ENCODE data around the gene AICDA.

Gene AICDA

DNA sequence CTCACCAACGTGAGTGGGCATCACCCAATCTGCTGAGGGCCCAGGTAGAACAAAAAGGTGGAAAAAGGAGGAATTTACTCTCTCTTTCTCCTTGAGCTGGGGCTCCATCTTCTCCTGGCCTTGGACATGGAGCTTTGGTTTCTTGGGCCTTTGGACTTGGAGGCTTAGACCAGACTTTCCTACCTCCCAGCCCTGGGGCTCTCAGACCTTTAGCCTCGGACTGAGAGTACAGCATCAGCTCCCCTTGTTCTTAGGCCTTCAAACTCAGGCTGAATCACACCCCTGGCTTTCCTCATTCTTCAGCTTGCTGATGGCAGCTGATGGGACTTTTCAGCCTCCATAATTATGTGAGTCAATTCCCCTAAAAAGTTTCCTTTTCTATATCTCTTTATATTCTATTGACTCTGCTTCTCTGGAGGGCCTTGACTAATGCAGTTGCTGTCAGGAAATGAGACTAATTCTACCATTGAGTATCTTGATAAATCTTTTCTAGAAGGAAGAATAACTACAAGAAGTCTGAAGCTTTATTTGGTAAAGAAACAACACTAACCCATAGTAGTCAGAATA lies 56.0 kb downstream of the AICDA start:
- DNase-seq = no peak

DNA sequence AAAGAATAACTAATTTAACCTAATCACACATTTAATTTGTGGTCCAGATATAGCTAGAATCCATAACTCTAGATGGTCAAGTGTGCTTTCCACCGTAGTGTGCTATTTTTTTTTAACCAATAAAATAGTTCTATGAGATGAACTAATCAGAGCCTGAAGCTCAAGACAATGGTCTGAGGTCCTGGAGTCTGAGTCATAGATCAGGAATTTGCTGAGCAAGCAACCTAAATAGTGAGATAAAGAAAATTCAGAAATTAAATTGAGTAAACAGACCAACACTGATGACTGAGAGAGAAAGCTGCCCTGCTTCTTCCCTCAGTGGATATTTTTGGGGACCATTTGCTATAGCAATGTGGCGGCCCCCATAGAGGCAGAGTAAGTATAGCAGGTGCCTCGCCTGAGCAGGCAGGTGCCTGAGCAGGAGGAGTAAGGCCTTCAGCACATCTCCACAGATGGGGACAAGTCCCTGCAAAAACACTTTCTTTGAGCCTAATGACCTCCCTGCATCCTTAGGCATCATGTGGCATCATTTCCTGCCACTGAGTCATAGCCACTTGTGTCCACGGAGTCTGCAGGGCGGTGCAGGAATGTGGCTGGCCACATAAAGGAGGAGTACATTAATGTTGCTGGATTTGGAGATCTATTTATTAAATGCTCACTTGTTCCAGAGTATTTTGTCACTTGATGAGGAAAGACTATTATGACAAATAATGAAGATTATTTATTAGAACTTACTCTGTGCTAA lies 58.0 kb downstream of the AICDA start:
- no peak for DNase-seq

DNA sequence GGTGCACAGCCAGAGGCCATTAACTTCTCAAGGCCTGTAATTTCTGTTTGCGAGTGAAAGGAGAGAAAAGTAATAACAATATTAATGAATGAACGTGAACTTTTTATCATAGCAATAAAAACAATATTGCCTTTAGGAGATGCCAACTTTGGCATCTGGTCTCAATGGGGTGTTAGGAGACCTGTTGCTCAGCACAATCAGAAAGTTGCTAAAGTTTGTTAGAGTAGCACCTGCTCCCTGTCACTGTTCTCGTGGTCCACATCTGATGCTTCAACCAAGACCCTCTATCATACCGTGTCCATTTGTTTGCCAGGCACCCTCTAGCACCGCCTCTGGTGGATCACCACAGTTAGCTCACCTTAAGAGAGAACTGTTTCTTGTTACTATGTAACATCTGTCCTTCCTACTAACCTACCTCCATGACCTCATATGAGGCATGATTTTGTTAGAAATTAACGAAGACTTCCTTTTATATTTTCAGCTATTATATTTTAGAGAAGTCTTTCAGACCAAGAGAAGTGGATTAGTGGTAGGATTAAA lies 59.5 kb downstream of the AICDA start:
- DNase-seq = no peak

Data from amygdala (tissue), 56 donors.